Trophoblast cell (in vitro differentiated cells and primary cell): Measurements from ENCODE around the gene PGAM5.

Experiments
- DNase-seq, 2 donors: peaks; one replicate each; pipeline ENCODE4 v3.0.0-alpha.2; 2016
- H2AFZ ChIP-seq: 2 replicates; pipeline ENCODE4 v1.6.1; 2013; ENCODE audit warnings: low read length, moderate library complexity, mild to moderate bottlenecking; ENCODE audit not compliant: insufficient read depth, poor library complexity
- H2AK5ac ChIP-seq: 2 replicates; pipeline ENCODE4 v1.6.1; 2013; ENCODE audit warnings: mild to moderate bottlenecking, low read length
- H2BK120ac ChIP-seq: 2 replicates; pipeline ENCODE4 v1.6.1; 2013; ENCODE audit warnings: low read length, mild to moderate bottlenecking, moderate library complexity; ENCODE audit not compliant: insufficient read depth, poor library complexity
- H2BK12ac ChIP-seq: 2 replicates; pipeline ENCODE4 v1.6.1; 2013; ENCODE audit warnings: mild to moderate bottlenecking, low read length, moderate library complexity
- H2BK5ac ChIP-seq: 2 replicates; pipeline ENCODE4 v1.6.1; 2013; ENCODE audit warnings: low read length, low read depth, moderate library complexity, mild to moderate bottlenecking; ENCODE audit not compliant: poor library complexity
- H3K14ac ChIP-seq: 2 replicates; pipeline ENCODE4 v1.6.1; 2013; ENCODE audit warnings: mild to moderate bottlenecking, low read length
- H3K18ac ChIP-seq: 2 replicates; pipeline ENCODE4 v1.6.1; 2013; ENCODE audit warnings: mild to moderate bottlenecking, low read length
- H3K23ac ChIP-seq: 2 replicates; pipeline ENCODE4 v1.6.1; 2013; ENCODE audit warnings: low read length
- H3K27ac ChIP-seq: 2 replicates; pipeline ENCODE4 v1.5.1; 2013; ENCODE audit warnings: low read depth, mild to moderate bottlenecking, inconsistent platforms, low read length, moderate library complexity
- H3K27me3 ChIP-seq: 2 replicates; pipeline ENCODE4 v1.6.1; 2013; ENCODE audit warnings: inconsistent platforms, mild to moderate bottlenecking, low read length, moderate library complexity; ENCODE audit not compliant: insufficient read depth
- H3K36me3 ChIP-seq, 2 experiments: 1 replicate in 1 of 2; 2 replicates in 1 of 2; pipeline ENCODE4 v1.6.1; 2013; ENCODE audit warnings: low read length in 2 of 2, mild to moderate bottlenecking in 2 of 2, moderate library complexity in 1 of 2; ENCODE audit not compliant: insufficient read depth in 2 of 2, control insufficient read depth in 1 of 2
- H3K4ac ChIP-seq: 2 replicates; pipeline ENCODE4 v1.6.1; 2013; ENCODE audit warnings: low read depth, mild to moderate bottlenecking, low read length, moderate library complexity
- H3K4me1 ChIP-seq, 2 experiments: 1 replicate in 1 of 2; 2 replicates in 1 of 2; pipeline ENCODE4 v1.6.1; 2013; ENCODE audit warnings: low read length in 2 of 2, mild to moderate bottlenecking in 2 of 2, moderate library complexity in 1 of 2; ENCODE audit not compliant: insufficient read depth in 2 of 2, control insufficient read depth in 1 of 2
- H3K4me2 ChIP-seq: 2 replicates; pipeline ENCODE4 v1.6.1; 2013; ENCODE audit warnings: inconsistent platforms, mild to moderate bottlenecking, low read length, moderate library complexity
- H3K4me3 ChIP-seq: 2 replicates; pipeline ENCODE4 v1.5.1; 2013; ENCODE audit warnings: mild to moderate bottlenecking, low read depth, low read length, inconsistent platforms
- H3K79me1 ChIP-seq: one replicate; pipeline ENCODE4 v1.6.1; 2013; ENCODE audit warnings: low read length
- H3K79me2 ChIP-seq: 2 replicates; pipeline ENCODE4 v1.6.1; 2013; ENCODE audit warnings: low read length, mild to moderate bottlenecking; ENCODE audit not compliant: control insufficient read depth, insufficient read depth, poor library complexity
- H3K9ac ChIP-seq: 2 replicates; pipeline ENCODE4 v1.6.1; 2013; ENCODE audit warnings: mild to moderate bottlenecking, low read length
- H3K9me3 ChIP-seq: 2 replicates; pipeline ENCODE4 v1.6.1; 2013; ENCODE audit warnings: low read depth, mild to moderate bottlenecking, control low read depth, inconsistent platforms, low read length; ENCODE audit not compliant: insufficient read depth
- H4K12ac ChIP-seq: 2 replicates; pipeline ENCODE4 v1.6.1; 2013; ENCODE audit warnings: low read depth, mild to moderate bottlenecking, low read length, moderate library complexity
- H4K8ac ChIP-seq: 2 replicates; pipeline ENCODE4 v1.6.1; 2013; ENCODE audit warnings: low read depth, mild to moderate bottlenecking, low read length, moderate library complexity
- H4K91ac ChIP-seq: one replicate; pipeline ENCODE4 v1.6.1; 2013; ENCODE audit warnings: low read depth, mild to moderate bottlenecking, low read length, moderate library complexity
- WGBS: extraction: QIAGEN DNeasy Blood & Tissue Kit; methylation state at CpG from one replicate; pipeline ENCODE4 v1.1.7; 2013; ENCODE audit warnings: missing lambda C conversion rate; ENCODE audit not compliant: insufficient read length, insufficient coverage; ENCODE audit errors: extremely low coverage; 5-methylcytosine and 5-hydroxymethylcytosine counted together

Gene PGAM5

GRCh38 chr12:132727091-132727794, 16.6 kb downstream of the PGAM5 start:
- Histone ChIP-seq H2BK12ac (no peak overlapping the region), H3K4me1 (no peaks in the 10 kb centered on the region), H3K4me2 (no peak overlapping the region), H3K36me3 (peaks cover 78 to 79% of the 10 kb centered on the region in 2 experiments), H2AK5ac (no peak overlapping the region), H3K27ac (no peak overlapping the region), H4K91ac (no peak overlapping the region), H3K23ac (no peak overlapping the region), H3K18ac (peak overlapping the region; percentile 43), H2AFZ (no peak overlapping the region), H4K8ac (no peak overlapping the region), H3K27me3 (no peaks in the 10 kb centered on the region), H3K14ac (no peak overlapping the region), H3K4me3 (no peak overlapping the region), H3K9me3 (peaks cover 2% of the 10 kb centered on the region), H3K9ac (no peak overlapping the region), H2BK5ac (no peak overlapping the region), H3K79me1 (no peaks in the 10 kb centered on the region), H3K4ac (no peak overlapping the region), H3K79me2 (no peaks in the 10 kb centered on the region), H2BK120ac (no peak overlapping the region), H4K12ac (no peak overlapping the region)
- DNase-seq, result no peak
- no CpG with 5 or more reads among the region's 37 CpGs for WGBS

DNA sequence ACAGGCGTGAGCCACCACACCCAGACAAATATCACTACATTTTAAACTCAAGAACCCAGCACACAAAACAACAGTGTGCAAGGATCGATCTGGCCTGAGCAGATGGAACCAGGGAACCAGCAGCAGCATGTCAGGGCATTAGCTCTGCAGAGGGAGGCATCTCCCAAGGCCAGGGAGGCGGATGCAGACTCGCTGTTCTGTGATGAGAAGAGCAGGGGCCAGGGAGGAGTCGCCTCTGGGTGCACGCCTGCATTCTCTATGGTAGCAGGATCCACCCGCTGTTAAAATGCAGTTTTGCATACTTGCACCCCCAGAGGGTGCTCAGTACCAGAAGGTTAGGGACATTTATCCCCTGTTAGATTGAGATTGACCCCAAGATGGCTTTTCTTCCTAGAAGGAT, 17.9 kb downstream of the PGAM5 start:
- Histone ChIP-seq H3K27me3 (no peaks in the 10 kb centered on the region), H3K4me1 (no peaks in the 10 kb centered on the region), H3K9me3 (peaks cover 2% of the 10 kb centered on the region), H3K4me2 (no peak overlapping the region), H3K36me3 (peaks cover 83 to 84% of the 10 kb centered on the region in 2 experiments), H2AK5ac (no peak overlapping the region), H3K18ac (no peak overlapping the region), H3K79me2 (no peaks in the 10 kb centered on the region), H2BK12ac (no peak overlapping the region), H4K8ac (no peak overlapping the region), H3K27ac (no peak overlapping the region), H4K91ac (no peak overlapping the region), H2BK5ac (no peak overlapping the region), H2BK120ac (no peak overlapping the region), H3K4me3 (no peak overlapping the region), H3K79me1 (no peaks in the 10 kb centered on the region), H2AFZ (no peak overlapping the region), H3K9ac (no peak overlapping the region), H3K4ac (no peak overlapping the region), H3K23ac (no peak overlapping the region), H3K14ac (no peak overlapping the region), H4K12ac (no peak overlapping the region)
- no peak for DNase-seq
- no CpG with 5 or more reads among the region's 7 CpGs for WGBS

DNA sequence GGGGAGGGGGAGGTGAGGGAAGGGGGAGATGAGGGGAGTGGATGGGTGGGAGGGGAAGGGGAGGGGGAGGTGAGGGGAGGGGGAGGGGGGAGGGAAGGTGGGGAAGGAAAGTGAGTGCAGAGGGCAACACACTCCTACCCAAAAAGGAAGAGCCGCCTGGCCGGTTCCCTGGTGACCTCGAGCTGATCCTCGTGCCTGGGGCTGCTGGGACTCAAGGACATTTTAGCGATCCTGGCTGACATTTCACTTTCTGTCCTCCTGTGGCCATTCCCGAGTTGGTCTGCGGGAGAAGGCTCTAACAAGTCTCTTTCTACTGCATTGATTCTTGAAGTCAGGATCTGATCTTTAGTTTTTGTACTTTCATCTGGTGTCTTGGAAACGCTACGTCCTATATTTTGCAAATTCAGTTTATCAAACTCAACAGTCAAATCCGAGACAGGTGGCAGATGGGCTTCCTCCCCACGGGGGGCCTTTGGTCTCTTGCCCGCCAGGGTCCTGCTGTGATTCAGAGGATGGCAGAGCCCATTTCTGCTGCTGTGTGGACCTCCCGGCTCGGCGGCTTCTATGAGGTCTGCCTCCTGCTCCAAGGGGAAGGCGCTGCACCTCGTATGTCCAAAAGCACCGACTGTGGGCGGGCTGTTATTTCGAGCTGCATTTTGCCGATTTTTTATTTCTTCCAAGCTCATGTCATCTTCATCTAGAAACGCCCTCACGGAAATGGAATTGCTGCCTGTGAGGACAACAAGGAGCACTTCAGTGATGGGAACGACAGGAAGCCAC, 19.1 kb downstream of the PGAM5 start:
- H3K18ac ChIP-seq, result no peak overlapping the region
- H4K91ac ChIP-seq, result no peak overlapping the region
- H2BK12ac ChIP-seq, result no peak overlapping the region
- no peak overlapping the region for H2BK120ac ChIP-seq
- no peak overlapping the region for H3K23ac ChIP-seq
- peaks cover 82 to 84% of the 10 kb centered on the region in 2 experiments for H3K36me3 ChIP-seq
- H3K9me3 ChIP-seq, result peaks cover 2% of the 10 kb centered on the region
- no peak overlapping the region for H3K4me3 ChIP-seq
- H3K4me2 ChIP-seq, result no peak overlapping the region
- no peaks in the 10 kb centered on the region for H3K79me1 ChIP-seq
- WGBS, result no CpG with 5 or more reads among the region's 24 CpGs
- no peak overlapping the region for H4K8ac ChIP-seq
- H3K14ac ChIP-seq, result no peak overlapping the region
- no peak overlapping the region for H3K27ac ChIP-seq
- no peak overlapping the region for H2BK5ac ChIP-seq
- no peaks in the 10 kb centered on the region for H3K27me3 ChIP-seq
- no peaks in the 10 kb centered on the region for H3K4me1 ChIP-seq
- H3K4ac ChIP-seq, result no peak overlapping the region
- H3K9ac ChIP-seq, result no peak overlapping the region
- no peaks in the 10 kb centered on the region for H3K79me2 ChIP-seq
- H2AK5ac ChIP-seq, result no peak overlapping the region
- DNase-seq, result peak in 1 of 2 donors; percentile 28
- H2AFZ ChIP-seq, result no peak overlapping the region
- no peak overlapping the region for H4K12ac ChIP-seq

DNA sequence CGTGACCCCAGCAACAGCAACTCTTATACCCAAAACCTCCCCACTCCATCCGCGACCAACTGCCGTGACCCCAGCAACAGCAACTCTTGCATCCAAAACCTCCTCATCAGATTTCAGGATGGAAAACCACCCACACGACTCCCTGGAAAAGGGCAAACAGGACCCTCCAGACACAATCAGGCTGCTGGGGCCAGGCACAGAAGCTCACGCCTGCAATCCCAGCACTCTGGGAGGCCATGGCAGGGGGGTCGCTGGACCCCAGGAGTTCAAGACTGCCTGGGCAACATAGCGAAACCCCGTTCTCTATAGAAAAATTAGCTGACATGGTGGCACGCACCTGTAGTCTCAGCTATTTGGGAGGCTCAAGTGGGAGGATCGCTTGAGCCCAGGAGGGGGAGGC, 19.7 kb downstream of the PGAM5 start:
- no peaks in the 10 kb centered on the region for H3K79me2 ChIP-seq
- H3K4me3 ChIP-seq, result no peak overlapping the region
- H4K8ac ChIP-seq, result no peak overlapping the region

More for the DNA sequence above, 19.7 kb downstream of the PGAM5 start:
- Histone ChIP-seq H4K12ac (no peak overlapping the region), H4K91ac (no peak overlapping the region), H3K9ac (no peak overlapping the region), H3K4ac (no peak overlapping the region), H3K36me3 (peaks cover 81 to 83% of the 10 kb centered on the region in 2 experiments), H3K79me1 (no peaks in the 10 kb centered on the region), H3K9me3 (peaks cover 2% of the 10 kb centered on the region), H3K27me3 (no peaks in the 10 kb centered on the region), H2BK5ac (no peak overlapping the region), H3K18ac (no peak overlapping the region), H3K4me2 (no peak overlapping the region), H2AFZ (no peak overlapping the region), H2AK5ac (no peak overlapping the region), H3K23ac (no peak overlapping the region), H3K4me1 (no peaks in the 10 kb centered on the region), H3K14ac (no peak overlapping the region), H3K27ac (no peak overlapping the region), H2BK120ac (no peak overlapping the region), H2BK12ac (no peak overlapping the region)
- DNase-seq, result no peak
- WGBS, result no CpG with 5 or more reads among the region's 11 CpGs
